Natural killer cell (primary cell): ENCODE results near the gene COL27A1. TPM values are rescaled to one million over a fixed set of nuclear protein-coding genes. Genes with fewer than 3 reads are reported as not detected.
A peak's percentile ranks its signal among the peaks of the same experiment; 100 is the strongest.

ENCODE experiments used
- ATAC-seq, 3 donors: fragments of 150-1000 bp in 2 of 3; fragments of 200-7000 bp in 1 of 3; cut with Tn5 transposase; 1 replicate in 1 of 3; 2 replicates in 2 of 3; pipeline ENCODE4 v1.10.0; 2021; ENCODE audit warnings: mild to moderate bottlenecking in 2 of 3, moderate library complexity in 2 of 3
- DNase-seq, 2 donors: peaks; one replicate each; pipeline versions ENCODE4 v3.0.0 to v3.0.0-alpha.2; 2013 to 2021; ENCODE audit warnings: mixed read lengths in 1 of 2
- H3K27ac ChIP-seq: one replicate; pipeline ENCODE4 v1.5.1; 2013; ENCODE audit warnings: mild to moderate bottlenecking, low read length
- H3K27me3 ChIP-seq: one replicate; pipeline ENCODE4 v1.6.1; 2013; ENCODE audit warnings: low read length; ENCODE audit not compliant: control insufficient read depth, insufficient read depth
- H3K36me3 ChIP-seq: one replicate; pipeline ENCODE4 v1.6.1; 2013; ENCODE audit warnings: low read length; ENCODE audit not compliant: control insufficient read depth, insufficient read depth
- H3K4me1 ChIP-seq: one replicate; pipeline ENCODE4 v1.6.1; 2013; ENCODE audit warnings: low read length; ENCODE audit not compliant: control insufficient read depth, insufficient read depth
- H3K4me3 ChIP-seq: one replicate; pipeline ENCODE4 v1.5.1; 2013; ENCODE audit warnings: low read length
- H3K9me3 ChIP-seq: one replicate; pipeline ENCODE4 v1.6.1; 2013; ENCODE audit warnings: low read length; ENCODE audit not compliant: control insufficient read depth, insufficient read depth
- H3K27ac Mint-ChIP-seq, 2 donors: one replicate each; pipeline ENCODE4 v1.8.0; 2022; ENCODE audit warnings: mild to moderate bottlenecking in 2 of 2, mixed read lengths in 2 of 2, moderate library complexity in 1 of 2
- H3K27me3 Mint-ChIP-seq, 2 donors: one replicate each; pipeline ENCODE4 v1.8.0; 2022; ENCODE audit warnings: low read depth in 2 of 2, mixed read lengths in 2 of 2
- H3K36me3 Mint-ChIP-seq: one replicate; pipeline ENCODE4 v1.8.0; 2022; ENCODE audit warnings: mixed read lengths
- H3K4me1 Mint-ChIP-seq, 2 donors: one replicate each; pipeline ENCODE4 v1.8.0; 2022; ENCODE audit warnings: mixed read lengths in 2 of 2
- H3K4me3 Mint-ChIP-seq: one replicate; pipeline ENCODE4 v1.8.0; 2022; ENCODE audit warnings: mild to moderate bottlenecking, moderate library complexity, mixed read lengths
- H3K9me3 Mint-ChIP-seq, 2 donors: one replicate each; pipeline ENCODE4 v1.8.0; 2022; ENCODE audit warnings: mixed read lengths in 2 of 2
- CTCF ChIP-seq: fragments of 200-600 bp; IDR thresholded peaks from one replicate; pipeline ENCODE4 v1.8.0; 2022; ENCODE audit warnings: antibody characterized with exemption
- WGBS: methylation state at CpG from one replicate; pipeline ENCODE4 v1.1.7; 2013; ENCODE audit warnings: missing lambda C conversion rate; ENCODE audit not compliant: insufficient coverage; 5-methylcytosine and 5-hydroxymethylcytosine counted together
- intact Hi-C: fragments of 100-400 bp; cut with micrococcal nuclease; formaldehyde crosslinking; loops from one replicate; pipeline ENCODE4 v1.14.2; 2022
- total RNA-seq, 4 donors: library from RNA; stranded (reverse); fragments of 120-200 nt in 1 of 4; gene quantifications; one replicate each; pipeline versions ENCODE4 v1.2.3 to v1.2.4, GENCODE V29; 2013 to 2022

The COL27A1 gene
- total RNA-seq, 3 donors from 2014 or later (not counting 1 experiment from before 2014, with no cell fraction given), result not detected

- Mint-ChIP-seq H3K36me3 (no peaks in the 10 kb centered on the region), H3K27me3 (peaks cover 47 to 56% of the 10 kb centered on the region in 2 donors)
- peak in 1 of 2 donors; percentile 9 for DNase-seq
Measured at GRCh38 chr9:114154600-114155102, 686 bp upstream of the COL27A1 start.

GRCh38 chr9:114155995-114156656 is 789 bp downstream of the COL27A1 start:
- DNase-seq (peak in 1 of 2 donors; percentile 43), ATAC-seq (no peak)
- Histone ChIP-seq H3K4me3 (no peak overlapping the region), H3K27ac (no peak overlapping the region), H3K27me3 (peaks cover 30% of the 10 kb centered on the region), H3K9me3 (no peaks in the 10 kb centered on the region), H3K4me1 (peaks cover 18% of the 10 kb centered on the region), H3K36me3 (no peaks in the 10 kb centered on the region)
- Mint-ChIP-seq H3K4me1 (peaks cover 11 to 18% of the 10 kb centered on the region in 2 donors), H3K27me3 (peaks cover 38 to 49% of the 10 kb centered on the region in 2 donors), H3K27ac (no peak overlapping the region), H3K4me3 (peak overlapping the region; percentile 89), H3K36me3 (no peaks in the 10 kb centered on the region), H3K9me3 (no peaks in the 10 kb centered on the region)
- WGBS, result 1% methylated on average over 56 of the region's 57 CpGs
- intact Hi-C loops, result loop anchor here (2.0 kb wide), 1 partner anchor 135 kb away; no protein-coding TSS in a partner anchor
- TF ChIP-seq CTCF, result no peak

More at GRCh38 chr9:114154600-114155102, 686 bp upstream of the COL27A1 start:
- intact Hi-C loops, result loop anchor here (2.0 kb wide), 1 partner anchor 136 kb away; no protein-coding TSS in a partner anchor
- Mint-ChIP-seq H3K27ac (no peak overlapping the region), H3K4me3 (peak overlapping the region; percentile 47), H3K4me1 (peaks cover 11 to 18% of the 10 kb centered on the region in 2 donors), H3K9me3 (no peaks in the 10 kb centered on the region)
- Histone ChIP-seq H3K27ac (no peak overlapping the region), H3K4me3 (no peak overlapping the region), H3K4me1 (peaks cover 18% of the 10 kb centered on the region), H3K36me3 (no peaks in the 10 kb centered on the region), H3K9me3 (no peaks in the 10 kb centered on the region), H3K27me3 (peaks cover 30% of the 10 kb centered on the region)
- ATAC-seq, result no peak
- WGBS, result 5% methylated on average over 23 of the region's 23 CpGs
- TF ChIP-seq CTCF, result no peak

GRCh38 chr9:114156657-114157421 is 1.5 kb downstream of the COL27A1 start:
- Mint-ChIP-seq H3K9me3 (no peaks in the 10 kb centered on the region), H3K4me1 (peaks cover 11 to 18% of the 10 kb centered on the region in 2 donors), H3K4me3 (peak overlapping the region; percentile 89), H3K27ac (no peak overlapping the region), H3K36me3 (no peaks in the 10 kb centered on the region), H3K27me3 (peaks cover 38 to 43% of the 10 kb centered on the region in 2 donors)
- WGBS, result 59% methylated on average over 31 of the region's 31 CpGs
- H3K27ac ChIP-seq, result no peak overlapping the region
- H3K4me3 ChIP-seq, result no peak overlapping the region
- no peak for TF ChIP-seq CTCF
- H3K36me3 ChIP-seq, result no peaks in the 10 kb centered on the region
- intact Hi-C loops, result no loop called here
- peaks cover 30% of the 10 kb centered on the region for H3K27me3 ChIP-seq
- DNase-seq (peak in 1 of 2 donors; percentile 24), ATAC-seq (no peak)
- no peaks in the 10 kb centered on the region for H3K9me3 ChIP-seq
- peaks cover 18% of the 10 kb centered on the region for H3K4me1 ChIP-seq
